ENCODE data around the gene TTC8.
"Not testable (repeated sequence)": the region's sequence is repeated elsewhere in the genome, so short reads cannot be mapped to it uniquely, and the experiment has no call there.

Gene TTC8

DNA sequence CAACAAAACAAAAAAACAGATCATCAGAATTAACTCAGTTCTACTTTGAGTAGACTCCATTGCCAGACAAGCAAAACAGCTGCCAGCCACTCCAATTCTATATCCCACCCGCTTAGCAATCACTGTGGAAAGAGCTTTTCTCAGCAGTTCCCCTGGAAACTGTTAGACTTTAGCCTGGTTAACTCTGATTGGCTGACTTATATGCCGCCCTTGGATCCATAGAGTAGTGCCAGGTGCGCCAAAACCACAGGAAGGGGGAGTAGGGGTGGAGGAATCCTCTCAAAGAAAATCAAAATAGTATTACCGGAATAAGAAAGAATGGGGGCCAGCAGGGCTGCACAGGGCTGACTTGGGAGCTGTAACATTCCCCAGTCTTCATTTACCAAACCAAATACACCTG is 26.3 kb upstream of the TTC8 start:
- Histone ChIP-seq H3K27me3 (ENCODE audit: control insufficient read depth, insufficient read depth, low read length) (peaks cover 11% of the 10 kb centered on the region), H3K9me3 (ENCODE audit: control insufficient read depth, insufficient read depth, low read length) (no peaks in the 10 kb centered on the region), H3K27ac (ENCODE audit: low read depth, low read length) (no peak overlapping the region), H3K4me1 (ENCODE audit: control insufficient read depth, insufficient read depth, low read length) (no peaks in the 10 kb centered on the region), H3K4me3 (ENCODE audit: low read depth, low read length) (no peak overlapping the region), H3K9ac (ENCODE audit: low read depth, low read length) (no peak overlapping the region), H3K36me3 (ENCODE audit: control insufficient read depth, insufficient read depth, low read length) (no peaks in the 10 kb centered on the region)

- Histone ChIP-seq H3K4me1 (ENCODE audit: control insufficient read depth, insufficient read depth, low read length) (no peaks in the 10 kb centered on the region), H3K9me3 (ENCODE audit: control insufficient read depth, insufficient read depth, low read length) (no peaks in the 10 kb centered on the region; the same call in 1 of the 2 replicates), H3K4me3 (ENCODE audit: low read depth, low read length) (no peak overlapping the region), H3K27me3 (ENCODE audit: control insufficient read depth, insufficient read depth, low read length) (no peaks in the 10 kb centered on the region), H3K9ac (ENCODE audit: low read depth, low read length) (no peak overlapping the region), H3K27ac (ENCODE audit: low read depth, low read length) (no peak overlapping the region), H3K36me3 (ENCODE audit: control insufficient read depth, insufficient read depth, low read length) (no peaks in the 10 kb centered on the region)
These were observed 24.9 kb upstream of the TTC8 start for GRCh38 chr14:88799522-88799921.

GRCh38 chr14:88802596-88802995 is 21.9 kb upstream of the TTC8 start:
- no peaks in the 10 kb centered on the region for H3K4me1 ChIP-seq (ENCODE audit: control insufficient read depth, insufficient read depth, low read length)
- no peak overlapping the region for H3K4me3 ChIP-seq (ENCODE audit: low read depth, low read length)
- no peak overlapping the region for H3K27ac ChIP-seq (ENCODE audit: low read depth, low read length)
- no peak overlapping the region for H3K9ac ChIP-seq (ENCODE audit: low read depth, low read length)
- H3K36me3 ChIP-seq (ENCODE audit: control insufficient read depth, insufficient read depth, low read length), result no peaks in the 10 kb centered on the region
- H3K9me3 ChIP-seq (ENCODE audit: control insufficient read depth, insufficient read depth, low read length), result no peaks in the 10 kb centered on the region; the same call in 1 of the 2 replicates
- H3K27me3 ChIP-seq (ENCODE audit: control insufficient read depth, insufficient read depth, low read length), result no peaks in the 10 kb centered on the region

- no peaks in the 10 kb centered on the region for H3K4me1 ChIP-seq (ENCODE audit: control insufficient read depth, insufficient read depth, low read length)
- H3K27ac ChIP-seq (ENCODE audit: low read depth, low read length), result no peak overlapping the region
- no peak overlapping the region for H3K4me3 ChIP-seq (ENCODE audit: low read depth, low read length)
- no peak overlapping the region for H3K9ac ChIP-seq (ENCODE audit: low read depth, low read length)
- no peaks in the 10 kb centered on the region; the same call in 1 of the 2 replicates for H3K9me3 ChIP-seq (ENCODE audit: control insufficient read depth, insufficient read depth, low read length)
- no peaks in the 10 kb centered on the region for H3K27me3 ChIP-seq (ENCODE audit: control insufficient read depth, insufficient read depth, low read length)
- no peaks in the 10 kb centered on the region for H3K36me3 ChIP-seq (ENCODE audit: control insufficient read depth, insufficient read depth, low read length)
These were observed 20.4 kb upstream of the TTC8 start for GRCh38 chr14:88804035-88804434.

DNA sequence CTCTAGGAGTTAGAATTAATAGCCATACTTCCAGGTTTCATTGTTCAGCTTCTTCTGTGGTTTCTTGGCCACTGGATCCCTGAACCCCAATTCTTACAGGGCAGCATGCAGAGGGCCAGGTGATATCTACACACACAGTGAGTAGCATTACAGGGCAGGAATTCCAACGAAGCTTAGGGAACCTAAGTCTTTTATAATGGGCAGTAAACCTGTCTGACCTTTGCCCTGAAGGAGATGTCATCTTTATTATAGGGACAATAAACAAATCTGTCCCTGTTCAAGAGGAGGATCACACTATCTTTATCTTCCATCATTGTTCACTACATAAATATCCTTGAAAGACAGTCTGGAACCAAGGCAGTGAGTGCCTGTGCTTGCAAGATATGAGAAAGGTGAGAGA is 20.0 kb upstream of the TTC8 start:
- Histone ChIP-seq H3K9ac (ENCODE audit: low read depth, low read length) (no peak overlapping the region), H3K27me3 (ENCODE audit: control insufficient read depth, insufficient read depth, low read length) (no peaks in the 10 kb centered on the region), H3K9me3 (ENCODE audit: control insufficient read depth, insufficient read depth, low read length) (no peaks in the 10 kb centered on the region; the same call in 1 of the 2 replicates), H3K27ac (ENCODE audit: low read depth, low read length) (no peak overlapping the region), H3K36me3 (ENCODE audit: control insufficient read depth, insufficient read depth, low read length) (no peaks in the 10 kb centered on the region), H3K4me3 (ENCODE audit: low read depth, low read length) (no peak overlapping the region), H3K4me1 (ENCODE audit: control insufficient read depth, insufficient read depth, low read length) (no peaks in the 10 kb centered on the region)

- Histone ChIP-seq H3K9me3 (ENCODE audit: control insufficient read depth, insufficient read depth, low read length) (no peaks in the 10 kb centered on the region; the same call in 1 of the 2 replicates), H3K9ac (ENCODE audit: low read depth, low read length) (no peak overlapping the region), H3K27ac (ENCODE audit: low read depth, low read length) (no peak overlapping the region), H3K36me3 (ENCODE audit: control insufficient read depth, insufficient read depth, low read length) (no peaks in the 10 kb centered on the region), H3K27me3 (ENCODE audit: control insufficient read depth, insufficient read depth, low read length) (no peaks in the 10 kb centered on the region), H3K4me3 (ENCODE audit: low read depth, low read length) (no peak overlapping the region), H3K4me1 (ENCODE audit: control insufficient read depth, insufficient read depth, low read length) (no peaks in the 10 kb centered on the region)
These were observed 16.1 kb upstream of the TTC8 start for GRCh38 chr14:88808359-88808758.

GRCh38 chr14:88815980-88816379 is 8.5 kb upstream of the TTC8 start:
- H3K9me3 ChIP-seq (ENCODE audit: control insufficient read depth, insufficient read depth, low read length), result no peaks in the 10 kb centered on the region

GRCh38 chr14:88818018-88818417 is 6.4 kb upstream of the TTC8 start:
- Histone ChIP-seq H3K27ac (ENCODE audit: low read depth, low read length) (no peak overlapping the region), H3K4me1 (ENCODE audit: control insufficient read depth, insufficient read depth, low read length) (no peaks in the 10 kb centered on the region), H3K36me3 (ENCODE audit: control insufficient read depth, insufficient read depth, low read length) (no peaks in the 10 kb centered on the region), H3K4me3 (ENCODE audit: low read depth, low read length) (no peak overlapping the region), H3K9me3 (ENCODE audit: control insufficient read depth, insufficient read depth, low read length) (no peaks in the 10 kb centered on the region), H3K27me3 (ENCODE audit: control insufficient read depth, insufficient read depth, low read length) (peaks cover 6% of the 10 kb centered on the region), H3K9ac (ENCODE audit: low read depth, low read length) (no peak overlapping the region)

More at GRCh38 chr14:88815980-88816379, 8.5 kb upstream of the TTC8 start:
- Histone ChIP-seq H3K27ac (ENCODE audit: low read depth, low read length) (no peak overlapping the region), H3K4me3 (ENCODE audit: low read depth, low read length) (no peak overlapping the region), H3K4me1 (ENCODE audit: control insufficient read depth, insufficient read depth, low read length) (no peaks in the 10 kb centered on the region), H3K9ac (ENCODE audit: low read depth, low read length) (no peak overlapping the region), H3K27me3 (ENCODE audit: control insufficient read depth, insufficient read depth, low read length) (peaks cover 6% of the 10 kb centered on the region), H3K36me3 (ENCODE audit: control insufficient read depth, insufficient read depth, low read length) (no peaks in the 10 kb centered on the region)

DNA sequence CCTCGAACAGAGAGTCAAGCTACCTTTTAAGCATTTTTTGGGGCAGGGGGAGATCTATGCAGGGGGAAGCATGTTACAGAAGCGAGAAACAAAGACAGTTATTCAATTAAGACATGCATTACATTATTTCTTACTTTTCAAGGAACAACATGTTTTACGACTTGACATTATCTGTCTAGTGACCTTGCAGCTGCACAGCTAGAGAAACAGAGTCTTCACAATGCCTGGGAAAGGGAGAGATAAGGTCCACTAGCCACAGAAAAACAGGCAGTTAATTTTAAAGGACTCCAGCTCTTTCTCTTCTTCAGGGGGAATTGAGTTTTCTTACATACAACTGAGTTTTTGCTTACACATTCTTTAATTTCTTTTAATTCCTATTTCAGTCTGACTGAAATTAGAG is 4.8 kb upstream of the TTC8 start:
- not testable (repeated sequence) for H3K4me3 ChIP-seq (ENCODE audit: low read depth, low read length); H3K27me3 ChIP-seq (ENCODE audit: control insufficient read depth, insufficient read depth, low read length); H3K27ac ChIP-seq (ENCODE audit: low read depth, low read length); H3K36me3 ChIP-seq (ENCODE audit: control insufficient read depth, insufficient read depth, low read length); H3K9me3 ChIP-seq (ENCODE audit: control insufficient read depth, insufficient read depth, low read length); H3K4me1 ChIP-seq (ENCODE audit: control insufficient read depth, insufficient read depth, low read length); H3K9ac ChIP-seq (ENCODE audit: low read depth, low read length)

DNA sequence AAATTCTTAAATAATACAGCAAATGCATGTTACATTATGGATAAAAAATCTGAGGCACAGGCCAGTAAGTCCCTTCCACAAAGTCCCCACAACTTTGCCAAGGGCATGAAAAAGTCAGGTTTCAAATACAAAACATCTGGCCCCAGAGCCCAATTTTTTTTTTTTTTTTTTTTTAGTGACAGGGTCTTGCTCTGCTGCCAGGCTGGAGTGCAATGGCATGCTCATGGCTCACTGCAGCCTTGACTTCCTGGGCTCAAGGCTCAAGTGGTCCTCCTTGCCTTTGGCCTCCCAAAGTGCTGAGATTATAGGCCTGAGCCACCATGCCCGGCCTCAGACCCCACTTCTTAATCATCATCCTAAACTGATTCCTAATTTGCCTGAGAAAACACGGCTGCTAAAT is 3.1 kb upstream of the TTC8 start:
- Histone ChIP-seq H3K9me3 (ENCODE audit: control insufficient read depth, insufficient read depth, low read length) (no peaks in the 10 kb centered on the region), H3K36me3 (ENCODE audit: control insufficient read depth, insufficient read depth, low read length) (no peaks in the 10 kb centered on the region), H3K4me3 (ENCODE audit: low read depth, low read length) (no peak overlapping the region), H3K27ac (ENCODE audit: low read depth, low read length) (no peak overlapping the region), H3K27me3 (ENCODE audit: control insufficient read depth, insufficient read depth, low read length) (peaks cover 6% of the 10 kb centered on the region), H3K9ac (ENCODE audit: low read depth, low read length) (no peak overlapping the region), H3K4me1 (ENCODE audit: control insufficient read depth, insufficient read depth, low read length) (no peaks in the 10 kb centered on the region)

DNA sequence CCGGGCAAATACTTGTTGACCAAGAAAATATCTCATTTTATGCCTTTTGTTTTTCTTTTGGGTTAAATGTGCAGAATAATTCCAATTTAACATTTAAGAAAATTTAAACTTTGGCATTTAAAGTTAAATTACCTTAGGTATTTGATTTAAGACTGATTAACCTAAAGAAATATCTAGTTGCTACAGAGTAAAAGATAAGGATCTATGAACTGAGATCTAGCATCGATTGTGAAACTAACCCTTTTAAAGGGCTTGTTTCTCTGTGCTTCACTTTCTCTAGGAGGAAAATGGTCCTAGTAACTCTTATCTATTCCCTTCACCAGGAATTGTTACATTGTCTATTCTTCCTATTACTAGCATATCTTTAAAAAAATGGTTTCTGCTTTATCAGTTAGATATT is 2.6 kb upstream of the TTC8 start:
- Histone ChIP-seq H3K27me3 (ENCODE audit: control insufficient read depth, insufficient read depth, low read length) (peaks cover 6% of the 10 kb centered on the region), H3K9ac (ENCODE audit: low read depth, low read length) (no peak overlapping the region), H3K4me3 (ENCODE audit: low read depth, low read length) (no peak overlapping the region), H3K36me3 (ENCODE audit: control insufficient read depth, insufficient read depth, low read length) (no peaks in the 10 kb centered on the region), H3K4me1 (ENCODE audit: control insufficient read depth, insufficient read depth, low read length) (no peaks in the 10 kb centered on the region), H3K27ac (ENCODE audit: low read depth, low read length) (no peak overlapping the region), H3K9me3 (ENCODE audit: control insufficient read depth, insufficient read depth, low read length) (no peaks in the 10 kb centered on the region)

- Histone ChIP-seq H3K9me3 (ENCODE audit: control insufficient read depth, insufficient read depth, low read length) (no peaks in the 10 kb centered on the region), H3K9ac (ENCODE audit: low read depth, low read length) (peak overlapping the region; percentile 92; the same call in 1 of the 2 replicates), H3K4me1 (ENCODE audit: control insufficient read depth, insufficient read depth, low read length) (no peaks in the 10 kb centered on the region), H3K27ac (ENCODE audit: low read depth, low read length) (no peak overlapping the region), H3K4me3 (ENCODE audit: low read depth, low read length) (peak overlapping the region; percentile 95), H3K27me3 (ENCODE audit: control insufficient read depth, insufficient read depth, low read length) (peaks cover 6% of the 10 kb centered on the region), H3K36me3 (ENCODE audit: control insufficient read depth, insufficient read depth, low read length) (no peaks in the 10 kb centered on the region)
These were observed 510 bp upstream of the TTC8 start for GRCh38 chr14:88823968-88824313.
